Stimulated activated CD8-positive, alpha-beta memory T cell treated with anti-CD3 and anti-CD28 coated beads, Interleukin-12 subunit alpha, Interleukin-12 subunit beta, amount 100 ng/mL, for 1 hour (primary cell): ENCODE data around the gene CLPTM1.

Experiments
- DNase-seq: peaks from one replicate; pipeline ENCODE4 v3.0.0-alpha.2; 2020; ENCODE audit warnings: low read depth

Gene CLPTM1

DNA sequence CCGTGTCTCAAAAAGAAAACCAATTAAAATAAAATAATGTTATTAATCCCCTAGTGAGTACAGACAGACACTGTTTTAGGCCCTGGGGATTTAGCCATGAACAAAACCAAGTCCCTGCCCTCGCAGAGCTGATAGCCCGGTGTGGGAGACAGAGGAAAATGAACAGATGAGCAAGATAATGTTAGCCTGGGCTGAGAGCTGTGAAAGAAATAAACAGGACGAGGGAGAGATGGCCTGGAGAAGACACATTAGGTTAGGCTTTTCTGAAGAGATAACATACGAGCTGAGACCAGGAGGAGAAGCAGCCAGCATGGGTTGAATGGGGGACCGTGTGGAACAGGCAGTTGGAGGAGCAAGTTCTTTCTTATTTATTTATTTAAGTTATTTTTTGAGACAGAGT, 55.1 kb downstream of the CLPTM1 start:
- no peak for DNase-seq

DNA sequence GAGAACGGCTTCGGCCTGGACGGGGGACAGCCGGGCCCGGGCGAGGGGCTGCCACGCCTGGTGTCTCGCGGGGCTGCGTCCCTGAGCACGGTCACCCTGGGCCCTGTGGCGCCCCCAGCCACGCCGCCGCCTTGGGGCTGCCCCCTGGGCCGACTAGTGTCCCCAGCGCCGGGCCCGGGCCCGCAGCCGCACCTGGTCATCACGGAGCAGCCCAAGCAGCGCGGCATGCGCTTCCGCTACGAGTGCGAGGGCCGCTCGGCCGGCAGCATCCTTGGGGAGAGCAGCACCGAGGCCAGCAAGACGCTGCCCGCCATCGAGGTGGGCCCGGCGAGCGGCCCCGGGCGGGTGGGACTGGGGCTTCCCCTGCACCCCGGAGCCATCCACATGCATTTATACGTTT, 56.8 kb downstream of the CLPTM1 start:
- DNase-seq, result no peak

DNA sequence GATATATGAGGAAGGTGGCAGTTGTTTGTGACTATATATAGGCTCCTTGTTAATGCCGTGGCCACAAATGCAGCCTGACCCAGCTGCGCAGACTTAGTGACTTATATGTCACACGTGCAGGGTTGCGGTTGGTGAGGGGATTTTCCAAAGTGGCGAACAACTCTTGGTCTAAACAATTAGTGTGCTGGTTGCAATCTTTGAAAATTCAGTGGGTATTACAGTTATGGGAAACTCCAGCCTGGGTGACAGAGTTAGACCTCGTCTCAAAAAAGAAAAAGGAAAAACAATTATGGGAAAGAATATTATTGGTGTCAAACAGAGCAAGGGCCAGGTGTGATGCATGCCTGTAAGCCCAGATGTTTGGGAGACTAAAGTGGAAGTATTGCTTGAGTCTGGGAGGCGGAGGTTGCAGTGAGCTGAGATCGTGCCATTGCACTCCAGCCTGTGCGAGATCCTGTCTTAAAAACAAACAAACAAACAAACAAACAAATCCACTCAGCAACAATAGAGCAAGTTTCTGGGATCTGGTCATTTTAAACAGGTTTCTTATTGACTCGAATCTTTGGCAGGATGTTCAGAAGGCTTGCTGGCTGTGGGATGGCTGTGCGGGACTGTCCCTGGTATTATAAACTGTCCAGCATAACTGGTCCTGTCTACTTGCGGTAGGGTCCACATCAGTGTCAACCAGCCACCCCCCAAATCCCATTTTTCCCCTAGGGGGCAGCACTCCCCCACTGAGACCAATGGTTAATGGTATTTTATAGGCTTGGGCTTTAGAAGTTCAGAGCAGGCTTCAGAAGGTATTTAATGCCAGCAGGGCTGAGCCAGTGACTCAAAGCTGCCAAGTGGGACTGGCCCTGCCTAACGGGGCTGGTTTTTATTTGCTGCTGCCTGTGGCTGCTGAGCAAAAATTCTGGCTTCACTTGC, 61.5 kb downstream of the CLPTM1 start:
- peak; percentile 56 for DNase-seq

DNA sequence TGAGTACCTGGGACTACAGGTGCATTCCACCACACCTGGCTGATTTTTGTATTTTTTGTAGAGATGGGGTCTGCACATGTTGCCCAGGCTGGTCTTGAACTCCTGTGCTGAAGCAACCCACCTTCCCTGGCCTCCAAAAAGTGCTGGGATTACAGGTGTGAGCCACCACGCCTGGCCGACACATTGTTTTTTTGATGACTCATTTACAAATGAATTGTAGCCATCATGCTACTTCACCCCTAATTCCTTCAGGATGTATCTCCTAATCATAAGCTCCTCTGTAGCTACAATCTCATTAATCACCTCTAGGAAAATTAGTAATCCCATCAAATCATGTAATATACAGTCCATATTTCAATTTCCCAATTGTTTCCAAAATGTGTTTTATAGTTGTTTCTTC, 64.0 kb downstream of the CLPTM1 start:
- DNase-seq, result no peak

DNA sequence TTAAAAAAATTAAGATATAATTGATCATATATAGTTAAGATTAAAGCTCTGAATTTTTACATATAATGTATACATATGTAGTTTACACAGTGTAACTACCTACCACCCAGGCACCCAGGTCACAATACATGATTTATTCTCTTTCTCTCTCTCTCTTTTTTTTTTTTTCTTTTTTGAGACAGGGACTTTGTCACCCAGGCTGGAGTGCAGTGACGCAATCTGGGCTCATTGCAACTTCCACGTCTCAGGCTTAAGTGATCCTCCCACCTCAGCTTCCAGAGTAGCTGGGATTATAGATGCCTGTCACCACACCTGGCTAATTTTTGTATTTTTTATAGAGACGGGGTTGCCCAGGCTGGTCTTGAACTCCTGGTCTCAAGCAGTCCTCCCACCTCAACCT, 64.9 kb downstream of the CLPTM1 start:
- DNase-seq, result no peak

DNA sequence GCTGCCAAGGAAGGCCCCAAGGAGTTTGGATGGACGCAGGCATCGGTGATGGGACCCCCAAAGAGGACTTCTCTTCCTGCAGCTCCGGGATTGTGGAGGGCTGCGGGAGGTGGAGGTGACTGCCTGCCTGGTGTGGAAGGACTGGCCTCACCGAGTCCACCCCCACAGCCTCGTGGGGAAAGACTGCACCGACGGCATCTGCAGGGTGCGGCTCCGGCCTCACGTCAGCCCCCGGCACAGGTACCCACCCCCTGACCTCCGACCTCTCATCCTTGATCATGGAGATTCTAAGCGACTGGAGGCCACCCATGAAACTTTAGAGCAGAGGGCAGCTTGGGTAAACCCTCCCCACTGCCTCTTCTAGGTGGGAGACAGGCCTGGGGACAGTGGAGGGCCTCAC, 66.8 kb downstream of the CLPTM1 start:
- no peak for DNase-seq

DNA sequence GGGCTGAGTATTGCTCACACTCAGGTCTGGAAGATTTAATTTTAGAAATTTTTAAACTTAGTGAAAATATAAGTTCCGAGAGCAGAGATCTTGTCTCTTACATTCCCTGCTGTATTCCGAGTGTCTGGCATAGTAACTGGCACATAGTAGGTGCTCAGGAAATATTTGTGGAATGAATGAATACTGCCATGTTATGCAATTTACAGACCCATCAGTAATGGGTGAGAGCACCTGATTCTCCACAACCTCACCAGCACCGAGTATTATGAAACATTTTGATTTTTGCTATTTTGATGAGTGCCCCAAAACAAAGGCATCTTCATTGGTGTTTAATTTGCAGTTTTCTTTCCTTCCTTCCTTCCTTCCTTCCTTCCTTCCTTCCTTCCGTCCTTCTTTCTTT, 67.9 kb downstream of the CLPTM1 start:
- no peak for DNase-seq

DNA sequence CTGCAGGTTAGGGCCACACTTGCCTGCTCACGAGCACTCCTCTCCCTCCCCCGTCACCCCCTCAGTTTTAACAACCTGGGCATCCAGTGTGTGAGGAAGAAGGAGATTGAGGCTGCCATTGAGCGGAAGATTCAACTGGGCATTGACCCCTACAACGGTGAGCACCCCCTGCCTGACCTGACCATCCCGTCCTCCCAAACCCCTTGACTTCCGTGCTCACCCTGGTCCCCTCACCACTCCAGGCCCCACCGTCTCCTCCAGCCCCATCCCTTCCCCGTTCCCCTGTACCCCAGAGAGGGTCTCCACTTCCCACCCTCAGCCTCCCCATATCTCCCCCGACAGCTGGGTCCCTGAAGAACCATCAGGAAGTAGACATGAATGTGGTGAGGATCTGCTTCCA, 70.1 kb downstream of the CLPTM1 start:
- DNase-seq, result no peak

DNA sequence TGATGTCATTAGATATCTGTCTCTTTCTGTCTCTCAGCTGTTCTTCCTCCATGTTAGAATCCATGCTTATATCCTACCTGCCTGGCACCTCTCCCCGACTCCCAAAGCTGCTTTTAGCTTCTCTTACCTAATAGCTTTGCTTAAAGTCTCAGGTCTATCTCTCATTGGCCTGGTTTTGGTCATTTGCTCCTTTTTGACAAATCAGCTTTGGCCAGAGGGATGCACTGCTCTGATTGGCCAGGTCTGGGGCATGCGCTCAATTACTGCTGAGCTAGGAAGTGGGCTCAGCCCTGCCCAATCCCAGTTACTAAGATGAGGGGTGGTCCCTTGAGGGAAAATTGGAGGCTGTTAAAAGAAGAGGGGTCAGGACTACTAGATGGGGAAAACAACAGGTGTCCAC, 72.2 kb downstream of the CLPTM1 start:
- no peak for DNase-seq

DNA sequence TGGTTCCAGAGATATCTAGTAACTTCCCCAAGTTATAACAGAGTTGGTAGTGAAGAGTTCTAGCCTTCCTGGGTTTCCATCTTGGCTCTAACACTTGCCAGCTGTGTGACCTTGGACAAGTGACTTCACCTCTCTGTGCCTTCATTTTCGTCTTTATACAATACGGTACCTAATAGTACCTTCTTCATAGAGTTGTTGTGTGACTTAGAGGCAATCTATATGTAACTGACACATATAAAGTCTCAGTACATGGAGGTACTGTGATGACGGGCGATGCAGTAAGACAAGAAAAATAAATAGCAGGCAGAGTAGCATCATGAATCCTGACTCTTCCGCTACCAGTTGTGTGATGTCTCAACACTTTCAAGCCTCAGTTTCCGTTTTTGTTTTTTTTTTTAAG, 75.6 kb downstream of the CLPTM1 start:
- no peak for DNase-seq

DNA sequence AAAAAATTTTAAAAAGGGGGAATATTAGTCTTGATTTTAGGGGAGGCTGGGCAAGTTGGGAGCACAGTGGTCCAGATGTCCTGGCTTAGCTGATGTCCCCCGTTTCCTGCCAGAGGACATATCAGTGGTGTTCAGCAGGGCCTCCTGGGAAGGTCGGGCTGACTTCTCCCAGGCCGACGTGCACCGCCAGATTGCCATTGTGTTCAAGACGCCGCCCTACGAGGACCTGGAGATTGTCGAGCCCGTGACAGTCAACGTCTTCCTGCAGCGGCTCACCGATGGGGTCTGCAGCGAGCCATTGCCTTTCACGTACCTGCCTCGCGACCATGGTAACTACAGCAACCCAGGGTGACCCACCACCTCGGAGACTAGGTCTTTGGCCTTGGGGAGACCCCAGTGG, 77.2 kb downstream of the CLPTM1 start:
- DNase-seq, result no peak

DNA sequence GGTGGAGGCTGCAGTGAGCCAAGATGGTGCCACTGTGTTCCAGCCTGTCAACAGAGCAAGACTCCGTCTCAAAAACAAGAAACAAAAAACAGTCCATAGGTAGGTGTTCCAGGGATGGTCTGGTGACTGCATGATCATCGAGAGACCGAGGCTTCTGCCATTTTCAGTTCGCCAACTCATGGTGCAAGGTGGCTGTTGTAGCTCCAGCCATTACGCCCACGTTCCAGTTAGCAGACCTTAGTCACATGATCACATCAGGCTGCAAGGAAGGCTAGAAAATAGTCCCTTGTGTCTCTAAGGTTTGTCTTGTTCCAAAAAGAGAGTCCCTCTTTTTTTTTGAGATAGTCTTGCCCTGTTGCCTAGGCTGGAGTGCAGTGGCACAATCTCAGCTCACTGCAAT, 80.6 kb downstream of the CLPTM1 start:
- DNase-seq, result no peak

DNA sequence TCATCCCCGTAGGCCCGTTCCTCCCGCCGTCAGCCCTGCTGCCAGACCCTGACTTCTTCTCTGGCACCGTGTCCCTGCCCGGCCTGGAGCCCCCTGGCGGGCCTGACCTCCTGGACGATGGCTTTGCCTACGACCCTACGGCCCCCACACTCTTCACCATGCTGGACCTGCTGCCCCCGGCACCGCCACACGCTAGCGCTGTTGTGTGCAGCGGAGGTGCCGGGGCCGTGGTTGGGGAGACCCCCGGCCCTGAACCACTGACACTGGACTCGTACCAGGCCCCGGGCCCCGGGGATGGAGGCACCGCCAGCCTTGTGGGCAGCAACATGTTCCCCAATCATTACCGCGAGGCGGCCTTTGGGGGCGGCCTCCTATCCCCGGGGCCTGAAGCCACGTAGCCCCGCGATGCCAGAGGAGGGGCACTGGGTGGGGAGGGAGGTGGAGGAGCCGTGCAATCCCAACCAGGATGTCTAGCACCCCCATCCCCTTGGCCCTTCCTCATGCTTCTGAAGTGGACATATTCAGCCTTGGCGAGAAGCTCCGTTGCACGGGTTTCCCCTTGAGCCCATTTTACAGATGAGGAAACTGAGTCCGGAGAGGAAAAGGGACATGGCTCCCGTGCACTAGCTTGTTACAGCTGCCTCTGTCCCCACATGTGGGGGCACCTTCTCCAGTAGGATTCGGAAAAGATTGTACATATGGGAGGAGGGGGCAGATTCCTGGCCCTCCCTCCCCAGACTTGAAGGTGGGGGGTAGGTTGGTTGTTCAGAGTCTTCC, 82.4 kb downstream of the CLPTM1 start:
- DNase-seq, result no peak

DNA sequence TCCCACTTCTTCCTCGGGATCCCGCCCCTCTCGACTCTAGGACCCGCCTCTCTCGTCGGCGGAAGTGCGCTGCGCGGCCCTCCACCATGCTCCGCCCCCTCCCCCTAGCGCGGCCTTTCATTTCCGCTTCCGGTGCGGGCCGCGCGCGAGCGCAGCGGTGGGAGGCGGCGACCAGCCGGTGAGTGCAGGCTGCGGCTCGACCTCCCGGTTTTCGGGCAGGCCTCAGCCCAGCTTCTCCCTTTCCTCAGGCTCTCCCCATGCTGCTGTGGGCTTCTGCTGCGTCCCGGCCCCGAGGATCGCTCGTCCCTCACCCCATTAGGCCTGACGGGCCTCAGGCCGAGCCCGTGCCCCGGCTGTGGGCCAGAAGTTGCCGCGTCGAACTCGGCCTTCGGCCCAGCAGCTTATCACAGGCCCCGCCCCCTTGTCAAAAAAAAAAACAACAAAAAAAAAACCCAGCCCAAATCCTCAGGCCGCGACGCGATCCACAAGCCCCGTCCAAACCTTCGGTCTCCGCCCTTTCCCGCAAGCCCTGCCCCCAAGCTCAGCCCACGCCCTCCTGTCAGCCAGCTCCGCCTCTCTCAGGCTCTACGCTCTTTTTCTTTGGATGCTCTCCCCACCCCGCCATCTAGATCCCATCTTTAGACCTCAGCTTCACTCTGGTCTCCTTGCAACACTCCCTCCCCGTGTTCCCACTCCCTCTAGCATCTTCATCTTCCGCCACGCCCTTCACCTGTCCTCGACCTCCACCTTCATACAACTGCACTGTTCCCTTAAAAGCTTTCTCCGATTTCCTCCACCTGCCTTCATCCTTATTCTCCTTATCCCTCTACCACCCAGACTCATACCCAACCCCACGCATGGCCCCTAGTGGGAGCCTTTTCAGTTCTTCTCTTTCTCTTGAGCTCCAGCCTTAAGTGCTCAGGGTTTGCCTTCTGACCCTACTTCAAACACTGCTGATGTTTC, 84.0 kb downstream of the CLPTM1 start, which contains the start of gene CLASRP:
Gene CLASRP, plus strand, starts transcription at position 115 of the 963 bp plus-strand sequence. CDS start 1,168 bp downstream, outside the sequence.
- DNase-seq, result peak; percentile 82

DNA sequence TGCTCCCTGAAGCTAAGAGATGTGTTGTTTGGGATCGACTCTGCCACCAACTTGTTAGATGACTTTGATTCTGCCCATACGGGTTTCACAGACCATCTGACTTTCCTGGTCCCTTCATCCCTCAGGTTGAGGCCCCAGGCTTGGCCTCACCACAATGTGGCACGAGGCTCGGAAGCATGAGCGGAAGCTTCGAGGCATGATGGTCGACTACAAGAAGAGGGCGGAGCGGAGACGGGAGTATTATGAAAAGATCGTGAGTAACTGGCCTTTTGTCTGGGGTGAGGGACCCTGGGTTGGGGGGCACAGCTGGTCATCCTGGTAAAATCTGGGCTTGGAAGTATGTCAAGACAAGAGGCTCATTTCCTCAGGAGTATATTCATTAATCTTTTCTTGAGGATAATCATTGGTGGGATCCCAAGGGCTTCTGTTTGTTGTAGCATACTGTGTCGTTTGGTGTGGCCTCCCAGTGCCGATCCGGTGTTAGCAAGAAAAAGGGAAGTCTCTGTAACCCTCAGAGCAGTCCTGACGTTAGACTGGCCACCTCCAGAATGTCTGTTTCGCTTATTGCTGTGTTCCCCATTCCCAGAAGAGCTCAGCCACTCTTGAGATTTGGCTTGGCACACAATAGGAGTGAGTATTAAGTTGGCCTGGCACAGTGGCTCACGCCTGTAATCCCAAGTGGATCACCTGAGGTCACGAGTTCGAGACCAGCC, 85.0 kb downstream of the CLPTM1 start:
- DNase-seq, result no peak

DNA sequence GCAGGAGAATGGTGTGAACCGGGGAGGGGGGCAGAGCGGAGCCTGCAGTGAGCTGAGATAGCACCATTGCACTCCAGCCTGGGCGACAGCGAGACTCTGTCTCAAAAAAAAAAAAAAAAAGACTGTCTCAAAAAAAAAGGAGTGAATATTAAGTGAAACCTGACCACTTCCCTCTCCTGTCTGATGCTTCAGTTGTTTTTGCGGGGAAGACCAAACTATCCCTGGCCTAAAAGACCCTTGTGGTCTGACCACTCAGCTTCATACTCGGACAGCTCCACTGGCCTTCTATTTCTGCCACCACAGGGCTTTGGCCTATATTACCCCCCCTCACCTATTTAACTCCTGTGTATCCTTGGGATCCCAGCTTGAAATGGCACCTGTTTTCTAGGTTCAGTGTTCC, 85.9 kb downstream of the CLPTM1 start:
- DNase-seq, result no peak
